ENCODE measurements around the gene RTP5.

RTP5 gene

DNA sequence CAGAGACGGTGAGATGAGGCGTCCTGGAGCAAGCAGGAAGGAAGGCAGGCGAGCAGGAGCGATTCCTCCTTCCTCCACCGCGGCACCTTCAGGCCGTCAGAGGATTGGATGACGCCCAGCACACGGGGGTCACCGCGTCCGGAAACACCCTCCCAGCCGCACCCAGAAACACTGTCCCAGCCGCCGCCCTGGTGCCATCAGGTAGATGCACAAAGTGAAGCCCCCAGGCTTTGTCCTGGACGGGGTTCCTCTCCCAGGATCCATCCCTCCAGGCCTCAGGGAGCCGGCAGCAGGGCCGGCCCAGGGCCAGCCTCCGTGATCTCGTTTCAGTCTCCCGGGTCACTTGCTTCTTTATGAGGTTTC lies 31.5 kb downstream of the RTP5 start:
- in situ Hi-C loops (cut with MboI; ENCODE audit: low pct_unique_long_range_greater_than_20kb, low sequenced_read_pairs, unreplicated experiment), result no loop called here
- DNase-seq (ENCODE audit: low spot score), result no peak
- TF ChIP-seq CTCF (IDR thresholded peaks at IDR 0.05; ENCODE audit: extremely low read depth, insufficient read depth, missing control alignments), result no peak

GRCh38 chr2:241901500-241902351 lies 32.2 kb downstream of the RTP5 start:
- in situ Hi-C loops (cut with MboI; ENCODE audit: low pct_unique_long_range_greater_than_20kb, low sequenced_read_pairs, unreplicated experiment), result no loop called here
- no peak for DNase-seq (ENCODE audit: low spot score)
- no peak for TF ChIP-seq CTCF (IDR thresholded peaks at IDR 0.05; ENCODE audit: extremely low read depth, insufficient read depth, missing control alignments)

DNA sequence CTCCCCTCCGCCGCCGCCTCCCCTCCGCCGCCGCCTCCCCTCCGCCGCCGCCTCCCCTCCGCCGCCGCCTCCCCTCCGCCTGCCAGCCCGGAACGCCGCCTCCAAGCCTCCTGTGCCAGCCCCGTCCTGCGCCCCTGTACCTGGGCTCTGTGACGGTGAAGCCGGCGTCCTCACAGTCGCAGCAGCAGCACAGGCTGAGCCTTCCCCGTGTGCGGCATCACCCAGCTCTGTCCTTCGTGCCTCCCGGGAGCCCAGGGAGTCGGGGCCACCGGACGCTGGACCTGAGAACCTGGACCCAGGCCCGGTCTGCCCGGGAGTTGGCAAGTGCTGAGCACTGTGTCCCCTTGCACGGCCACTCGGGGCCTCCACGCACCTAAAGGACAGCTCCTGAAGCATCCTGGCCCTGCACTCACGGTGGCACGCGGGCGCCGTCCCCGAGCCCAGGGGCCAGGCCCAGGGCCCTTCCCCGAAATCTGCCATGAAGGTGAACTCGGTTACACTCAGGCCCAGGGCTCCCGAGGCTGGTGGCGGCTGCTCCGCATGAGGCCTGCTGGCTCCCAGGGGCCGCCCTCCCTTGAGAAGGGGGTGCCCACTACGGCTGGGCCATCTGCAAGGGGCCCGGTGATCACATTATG lies 32.9 kb downstream of the RTP5 start:
- DNase-seq (ENCODE audit: low spot score), result no peak
- in situ Hi-C loops (cut with MboI; ENCODE audit: low pct_unique_long_range_greater_than_20kb, low sequenced_read_pairs, unreplicated experiment), result no loop called here
- no peak for TF ChIP-seq CTCF (IDR thresholded peaks at IDR 0.05; ENCODE audit: extremely low read depth, insufficient read depth, missing control alignments)

GRCh38 chr2:241903121-241904010 lies 33.8 kb downstream of the RTP5 start:
- TF ChIP-seq CTCF (IDR thresholded peaks at IDR 0.05; ENCODE audit: extremely low read depth, insufficient read depth, missing control alignments), result no peak
- in situ Hi-C loops (cut with MboI; ENCODE audit: low pct_unique_long_range_greater_than_20kb, low sequenced_read_pairs, unreplicated experiment), result no loop called here
- DNase-seq (ENCODE audit: low spot score), result no peak

DNA sequence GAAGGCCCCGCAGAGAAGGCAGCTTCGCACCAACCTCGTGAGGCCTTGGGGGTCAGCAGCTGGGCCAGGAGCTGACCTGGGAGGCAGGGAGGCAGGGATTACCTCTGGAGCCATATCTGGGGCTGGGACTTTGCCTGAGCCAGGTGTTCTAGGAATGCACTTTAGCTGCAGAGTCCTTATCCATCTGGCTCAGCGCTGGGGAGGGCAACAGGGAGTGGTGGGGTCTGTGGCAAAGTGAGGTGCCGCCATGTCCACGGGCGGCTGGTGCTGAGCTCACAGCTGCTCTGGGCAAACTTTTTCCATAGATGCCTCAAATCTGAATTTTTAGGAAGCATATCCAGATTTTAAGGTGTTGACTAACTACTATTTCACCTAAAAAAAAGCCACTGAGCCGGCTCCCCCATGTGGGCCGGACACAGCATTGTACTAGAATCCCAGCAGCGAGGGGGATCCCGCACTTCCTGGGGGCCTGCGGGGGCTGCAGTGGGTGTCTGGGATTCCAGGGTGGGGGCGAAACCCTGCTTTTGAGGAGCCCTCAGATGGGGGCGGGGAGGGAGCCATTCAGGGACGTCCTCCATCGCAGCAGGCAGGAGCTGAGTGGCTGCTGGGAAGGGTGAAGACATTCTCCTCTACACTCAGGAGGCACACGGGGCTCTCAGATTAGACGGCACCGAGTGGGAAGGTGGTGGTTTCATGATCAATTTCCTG lies 34.6 kb downstream of the RTP5 start:
- DNase-seq (ENCODE audit: low spot score), result no peak
- in situ Hi-C loops (cut with MboI; ENCODE audit: low pct_unique_long_range_greater_than_20kb, low sequenced_read_pairs, unreplicated experiment), result no loop called here
- TF ChIP-seq CTCF (IDR thresholded peaks at IDR 0.05; ENCODE audit: extremely low read depth, insufficient read depth, missing control alignments), result no peak
